DMS79 treated with DMSO at 0.1 percent for 48 hours (cell line): ENCODE results near the gene AIFM2.
"Not testable (repeated sequence)": the region's sequence is repeated elsewhere in the genome, so short reads cannot be mapped to it uniquely, and the experiment has no call there.

Experiments used
- DNase-seq: peaks from one replicate; lab custom pipeline; 2025; lab: John Stamatoyannopoulos, UW

AIFM2 gene

DNA sequence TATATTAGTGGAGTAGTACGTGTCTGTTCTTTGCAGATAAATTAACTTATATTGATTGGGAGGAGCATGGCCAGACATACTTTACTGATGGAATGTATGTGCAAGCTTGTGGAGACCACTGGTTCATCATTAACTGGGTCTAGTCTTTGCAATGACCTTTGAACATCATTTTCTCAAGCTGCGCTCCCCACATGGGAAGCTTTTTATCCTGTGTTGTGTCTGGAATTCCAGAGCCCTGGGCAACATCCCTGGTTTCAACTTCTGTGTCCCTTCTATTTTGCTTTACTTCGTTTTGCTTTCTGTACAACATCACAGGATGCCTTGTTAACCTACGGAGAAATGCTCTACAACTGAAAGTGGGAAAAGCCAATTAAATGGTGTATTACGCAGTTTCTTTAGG is 41.7 kb downstream of the AIFM2 start:
- no peak for DNase-seq

- no peak for DNase-seq
Observed at GRCh38 chr10:70090013-70090412, 42.6 kb downstream of the AIFM2 start.

- no peak for DNase-seq
Observed at GRCh38 chr10:70088308-70088698, 44.3 kb downstream of the AIFM2 start.

- DNase-seq = no peak
Observed at GRCh38 chr10:70087616-70088307, 44.9 kb downstream of the AIFM2 start.

DNA sequence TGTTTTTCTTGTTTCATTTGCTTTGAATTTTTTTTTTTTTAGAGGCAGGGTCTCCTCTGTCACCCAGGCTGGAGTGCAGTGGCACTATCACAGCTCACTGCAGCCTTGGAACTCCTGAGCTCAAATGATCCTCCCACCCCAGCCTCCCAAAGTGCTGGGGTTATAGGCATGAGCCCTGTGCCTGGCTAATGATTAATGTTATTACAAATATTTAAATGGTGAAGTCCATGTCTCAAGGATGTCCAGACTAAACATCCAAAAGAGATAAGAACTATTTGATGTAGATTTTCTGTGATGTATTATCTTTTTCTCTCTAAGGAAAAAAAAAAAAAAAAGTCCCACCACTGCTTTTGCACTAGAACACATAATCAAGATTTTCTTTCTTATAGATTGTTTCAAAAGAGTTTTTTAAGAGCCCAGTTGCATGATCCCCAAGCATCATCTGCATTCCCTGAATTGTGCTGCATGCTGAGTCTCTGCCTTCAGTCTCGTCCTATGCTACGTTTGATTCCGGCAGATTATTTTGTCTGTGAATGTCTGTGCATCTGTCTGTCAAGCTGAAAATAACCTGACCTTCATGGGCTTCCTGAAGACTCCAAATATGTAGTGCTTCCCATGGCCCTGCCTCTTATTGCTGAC is 46.5 kb downstream of the AIFM2 start:
- no peak for DNase-seq

GRCh38 chr10:70084189-70084588 is 48.4 kb downstream of the AIFM2 start:
- DNase-seq = no peak

GRCh38 chr10:70080789-70081188 is 51.8 kb downstream of the AIFM2 start:
- DNase-seq = not testable (repeated sequence)

- no peak for DNase-seq
Observed at GRCh38 chr10:70078937-70079336, 53.7 kb downstream of the AIFM2 start.

- DNase-seq = no peak
Observed at GRCh38 chr10:70078329-70078728, 54.3 kb downstream of the AIFM2 start.

DNA sequence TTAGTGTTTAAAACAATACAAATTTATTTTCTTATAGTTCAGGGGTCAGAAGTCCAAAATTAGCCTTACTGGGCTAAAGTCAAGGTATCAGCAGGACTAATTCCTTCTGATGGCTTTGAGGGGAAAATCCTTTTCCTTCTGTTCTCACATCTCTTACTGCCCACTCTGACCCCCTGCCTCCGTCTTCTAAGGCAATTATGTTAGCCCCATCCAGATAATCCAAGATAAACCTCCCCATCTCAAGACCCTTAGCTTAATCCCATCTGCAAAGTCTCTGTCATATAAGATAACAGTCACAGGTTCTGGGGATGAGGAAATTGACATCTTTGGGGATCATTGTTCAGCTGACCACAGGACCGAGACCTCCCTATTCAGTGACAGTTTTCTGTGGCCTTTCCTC is 57.7 kb downstream of the AIFM2 start:
- no peak for DNase-seq

DNA sequence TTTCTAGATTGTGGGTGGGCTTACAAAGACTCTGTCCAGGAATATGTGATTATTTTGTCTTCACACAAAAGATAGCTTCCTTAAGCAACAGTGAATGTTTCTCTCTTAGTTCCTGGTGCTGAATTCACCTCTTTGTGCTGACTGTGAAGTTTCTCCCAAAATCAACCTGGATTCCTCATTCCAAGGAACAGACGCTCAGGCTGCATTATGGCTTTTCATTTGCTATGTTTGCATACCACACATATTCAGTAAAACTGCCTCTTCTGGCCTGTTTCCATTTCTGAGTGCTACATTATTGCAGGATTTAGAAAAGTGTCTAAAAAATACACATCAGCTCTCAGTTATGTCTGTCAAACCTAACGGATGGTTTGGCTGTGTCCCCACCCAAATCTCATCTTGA is 58.5 kb downstream of the AIFM2 start:
- no peak for DNase-seq

GRCh38 chr10:70070834-70071233 is 61.8 kb downstream of the AIFM2 start:
- DNase-seq = no peak

GRCh38 chr10:70069346-70069745 is 63.3 kb downstream of the AIFM2 start:
- no peak for DNase-seq

DNA sequence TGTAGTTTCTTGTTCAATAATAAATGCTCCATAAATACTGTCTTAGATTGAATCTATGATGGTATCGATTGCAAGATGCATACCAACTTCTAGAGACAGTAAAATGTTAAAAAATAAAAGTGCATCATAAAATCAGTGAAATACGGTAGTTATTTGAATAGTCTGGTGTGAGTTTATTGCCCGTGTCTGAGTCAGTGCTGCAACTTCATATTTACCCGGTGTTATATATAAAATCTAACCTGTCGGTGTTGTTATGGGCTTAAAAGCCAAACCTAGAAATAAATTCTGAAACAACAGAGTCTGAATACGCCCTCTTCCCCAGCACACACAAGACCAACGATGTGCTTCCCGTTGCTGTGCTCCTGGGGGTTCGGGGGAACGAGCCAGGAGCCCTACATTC is 63.7 kb downstream of the AIFM2 start:
- DNase-seq = no peak

- no peak for DNase-seq
Observed at GRCh38 chr10:70067586-70067985, 65.0 kb downstream of the AIFM2 start.

- no peak for DNase-seq
Observed at GRCh38 chr10:70066190-70066589, 66.4 kb downstream of the AIFM2 start.

DNA sequence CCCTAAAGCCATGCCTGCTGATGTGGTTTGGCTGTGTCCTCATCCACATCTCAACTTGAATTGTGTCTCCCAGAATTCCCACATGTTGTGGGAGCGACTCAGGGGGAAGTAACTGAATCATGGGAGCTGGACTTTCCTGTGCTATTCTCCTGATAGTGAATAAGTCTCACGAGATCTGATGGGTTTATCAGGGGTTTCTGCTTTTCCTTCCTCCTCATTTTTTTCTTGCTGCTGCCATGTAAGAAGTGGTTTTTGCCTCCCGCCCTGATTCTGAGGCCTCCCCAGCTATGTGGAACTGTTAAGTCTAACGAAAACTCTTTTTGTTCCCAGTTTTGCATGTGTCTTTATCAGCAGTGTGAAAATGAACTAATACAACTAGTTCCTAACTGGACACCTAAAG is 68.1 kb downstream of the AIFM2 start:
- no peak for DNase-seq

DNA sequence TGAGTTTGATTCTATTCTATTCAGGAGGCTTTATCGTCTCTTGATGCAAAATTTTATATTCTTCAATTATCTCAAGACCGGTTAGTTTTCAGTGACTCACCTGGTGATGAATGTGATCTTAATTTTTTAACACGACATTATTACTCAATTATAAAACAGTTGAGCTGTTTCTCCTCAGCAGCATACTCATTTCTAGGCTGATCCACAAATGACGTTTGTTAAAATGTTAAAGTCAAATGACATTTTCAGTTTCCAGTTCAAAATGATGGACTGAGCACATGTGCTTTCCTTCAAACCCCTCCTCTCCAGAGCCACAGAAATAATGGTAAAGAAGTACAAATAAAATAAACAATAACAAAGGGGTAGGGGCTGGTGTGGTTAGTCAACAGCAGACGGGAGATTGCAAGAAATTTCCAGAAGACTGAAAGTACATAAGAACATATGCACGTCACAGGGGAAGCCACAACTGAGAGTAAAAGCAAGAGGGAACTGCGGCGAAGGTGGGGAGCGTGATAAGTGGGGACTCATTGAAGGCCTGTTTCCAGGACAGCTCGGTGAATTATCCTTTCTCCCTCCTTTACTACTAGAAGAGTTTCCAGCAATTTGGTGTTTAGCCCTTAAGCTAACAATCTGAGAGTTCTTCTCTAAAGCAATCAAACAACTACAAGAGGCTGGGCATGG is 69.1 kb downstream of the AIFM2 start:
- DNase-seq = no peak
